ENCODE data around the gene PROCA1.
"Not testable (repeated sequence)": the region's sequence is repeated elsewhere in the genome, so short reads cannot be mapped to it uniquely, and the experiment has no call there.

The PROCA1 gene

GRCh38 chr17:28744104-28744971 lies 32.6 kb upstream of the PROCA1 start:
- peak; percentile 85 for DNase-seq

GRCh38 chr17:28743243-28744103 lies 31.8 kb upstream of the PROCA1 start, which contains the start of gene TRAF4:
Gene TRAF4 (plus strand): TSS chr17:28744011. CDS start chr17:28744113, 102 bp downstream.
- peak; percentile 84 for ATAC-seq
- DNase-seq: peak; percentile 90

More at GRCh38 chr17:28744104-28744971, 32.6 kb upstream of the PROCA1 start:
- peak; percentile 32 for ATAC-seq

GRCh38 chr17:28741358-28742349 lies 30.0 kb upstream of the PROCA1 start:
- ATAC-seq (no peak), DNase-seq (no peak)

- ATAC-seq (no peak), DNase-seq (no peak)
Measured at GRCh38 chr17:28740406-28741357, 29.0 kb upstream of the PROCA1 start.

- peak; percentile 71 for DNase-seq
- ATAC-seq: peak; percentile 47
Measured at GRCh38 chr17:28738680-28739384, 27.1 kb upstream of the PROCA1 start.

- peak; percentile 3 for ATAC-seq
Measured at GRCh38 chr17:28737770-28738679, 26.3 kb upstream of the PROCA1 start.

GRCh38 chr17:28737316-28737715 lies 25.6 kb upstream of the PROCA1 start:
- ATAC-seq (no peak), DNase-seq (no peak)

More at GRCh38 chr17:28737770-28738679, 26.3 kb upstream of the PROCA1 start:
- peak; percentile 31 for DNase-seq

- not testable (repeated sequence) for DNase-seq
Measured at GRCh38 chr17:28735913-28736769, 24.5 kb upstream of the PROCA1 start.

GRCh38 chr17:28735242-28735722 lies 23.6 kb upstream of the PROCA1 start:
- no peak for DNase-seq
- no peak for ATAC-seq

More at GRCh38 chr17:28735913-28736769, 24.5 kb upstream of the PROCA1 start:
- not testable (repeated sequence) for ATAC-seq

GRCh38 chr17:28734712-28735241 lies 23.1 kb upstream of the PROCA1 start:
- ATAC-seq: no peak
- DNase-seq: no peak

GRCh38 chr17:28733346-28733745 lies 21.7 kb upstream of the PROCA1 start:
- ATAC-seq: no peak
- no peak for DNase-seq

GRCh38 chr17:28729950-28730330 lies 18.3 kb upstream of the PROCA1 start:
- no peak for DNase-seq
- ATAC-seq: no peak

GRCh38 chr17:28728364-28729200 lies 16.9 kb upstream of the PROCA1 start, which contains the start of gene NEK8:
Gene NEK8 (plus strand): TSS chr17:28728788. CDS start chr17:28728814, 26 bp downstream.
- ATAC-seq: peak; percentile 26
- DNase-seq: peak; percentile 99

- ATAC-seq: peak; percentile 34
- peak; percentile 95 for DNase-seq
Measured at GRCh38 chr17:28726627-28727491, 15.2 kb upstream of the PROCA1 start.

- ATAC-seq: peak; percentile 42
- DNase-seq: peak; percentile 82
Measured at GRCh38 chr17:28726226-28726626, 14.5 kb upstream of the PROCA1 start, which contains the start of gene TLCD1. Gene TLCD1 (minus strand): TSS chr17:28726233. CDS start chr17:28726097, 136 bp downstream.

All from stimulated activated naive CD8-positive, alpha-beta T cell treated with anti-CD3 and anti-CD28 coated beads, Interleukin-15, Interleukin-2, amounts not matched to agents 100 U/mL and 50 U/mL, for 24 hours (primary cell).